ENCODE data around the gene CTDSPL.
"Not testable (repeated sequence)": the region's sequence is repeated elsewhere in the genome, so short reads cannot be mapped to it uniquely, and the experiment has no call there.

CTDSPL gene

GRCh38 chr3:37968813-37969595 lies 107.3 kb downstream of the CTDSPL start:
- DNase-seq (ENCODE audit: low read depth): no peak

- no peak for DNase-seq (ENCODE audit: low read depth)
Measured at GRCh38 chr3:37969596-37970100, 108.0 kb downstream of the CTDSPL start.

- DNase-seq (ENCODE audit: low read depth): no peak
Measured at GRCh38 chr3:37970802-37971201, 109.1 kb downstream of the CTDSPL start.

GRCh38 chr3:37971467-37971866 lies 109.8 kb downstream of the CTDSPL start:
- DNase-seq (ENCODE audit: low read depth): no peak

- DNase-seq (ENCODE audit: low read depth): not testable (repeated sequence)
Measured at GRCh38 chr3:37972056-37972455, 110.4 kb downstream of the CTDSPL start.

GRCh38 chr3:37973246-37974054 lies 111.8 kb downstream of the CTDSPL start:
- no peak for DNase-seq (ENCODE audit: low read depth)

- DNase-seq (ENCODE audit: low read depth): peak; percentile 20
Measured at GRCh38 chr3:37974121-37975083, 112.7 kb downstream of the CTDSPL start.

- DNase-seq (ENCODE audit: low read depth): no peak
Measured at GRCh38 chr3:37979541-37980461, 118.1 kb downstream of the CTDSPL start.

GRCh38 chr3:37980462-37981347 lies 119.0 kb downstream of the CTDSPL start:
- DNase-seq (ENCODE audit: low read depth): no peak

GRCh38 chr3:37981348-37981664 lies 119.6 kb downstream of the CTDSPL start:
- DNase-seq (ENCODE audit: low read depth): no peak

- DNase-seq (ENCODE audit: low read depth): no peak
Measured at GRCh38 chr3:37982331-37982730, 120.7 kb downstream of the CTDSPL start.

- DNase-seq (ENCODE audit: low read depth): no peak
Measured at GRCh38 chr3:37984051-37984450, 122.4 kb downstream of the CTDSPL start.

- no peak for DNase-seq (ENCODE audit: low read depth)
Measured at GRCh38 chr3:37984596-37984995, 122.9 kb downstream of the CTDSPL start.

- DNase-seq (ENCODE audit: low read depth): no peak
Measured at GRCh38 chr3:37985637-37986320, 124.1 kb downstream of the CTDSPL start.

- no peak for DNase-seq (ENCODE audit: low read depth)
Measured at GRCh38 chr3:37986479-37987314, 125.0 kb downstream of the CTDSPL start.

GRCh38 chr3:37987315-37987697 lies 125.6 kb downstream of the CTDSPL start:
- DNase-seq (ENCODE audit: low read depth): no peak

GRCh38 chr3:37987751-37988179 lies 126.1 kb downstream of the CTDSPL start:
- DNase-seq (ENCODE audit: low read depth): no peak

- DNase-seq (ENCODE audit: low read depth): not testable (repeated sequence)
Measured at GRCh38 chr3:37988376-37988775, 126.7 kb downstream of the CTDSPL start.
